Measurements from ENCODE around the gene CSKMT.
"Not testable (repeated sequence)": the region's sequence is repeated elsewhere in the genome, so short reads cannot be mapped to it uniquely, and the experiment has no call there.

Gene CSKMT, protein sequence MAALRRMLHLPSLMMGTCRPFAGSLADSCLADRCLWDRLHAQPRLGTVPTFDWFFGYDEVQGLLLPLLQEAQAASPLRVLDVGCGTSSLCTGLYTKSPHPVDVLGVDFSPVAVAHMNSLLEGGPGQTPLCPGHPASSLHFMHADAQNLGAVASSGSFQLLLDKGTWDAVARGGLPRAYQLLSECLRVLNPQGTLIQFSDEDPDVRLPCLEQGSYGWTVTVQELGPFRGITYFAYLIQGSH

DNA sequence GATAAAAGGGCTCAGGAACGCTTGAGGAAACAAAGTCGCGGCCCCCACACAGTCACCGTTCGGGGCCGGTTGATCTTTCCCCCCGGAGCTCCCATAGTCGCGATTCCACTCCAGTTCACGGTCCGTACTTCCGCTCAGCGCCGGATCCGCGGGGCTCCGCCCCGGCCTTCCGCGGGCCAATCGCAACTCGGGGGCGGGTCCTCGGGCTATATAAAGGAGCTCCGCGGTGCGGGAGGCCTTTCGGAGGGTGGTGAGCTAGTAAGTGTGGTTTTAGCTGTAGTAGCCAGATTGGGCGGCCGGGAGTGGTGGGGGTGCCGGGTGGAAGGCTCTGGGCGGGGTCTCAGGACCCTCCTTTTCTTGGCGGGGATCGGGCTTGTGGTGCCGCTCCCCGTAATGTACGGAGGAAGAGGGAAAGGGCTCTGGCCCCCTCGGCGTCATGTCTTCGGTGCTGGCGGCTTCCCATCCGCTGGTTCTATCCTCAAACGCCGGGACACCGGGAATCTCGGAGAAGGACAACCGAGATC is at the start of gene CSKMT, which contains the start of gene C11orf98:
Gene CSKMT (plus strand): TSS at position 238 of the 524 bp plus-strand sequence. CDS start 568 bp downstream, outside the sequence.
Gene C11orf98 (minus strand): TSS at position 136 of the 524 bp plus-strand sequence. CDS start 41 bp downstream, at position 95.
- no peak for FAIRE-seq

DNA sequence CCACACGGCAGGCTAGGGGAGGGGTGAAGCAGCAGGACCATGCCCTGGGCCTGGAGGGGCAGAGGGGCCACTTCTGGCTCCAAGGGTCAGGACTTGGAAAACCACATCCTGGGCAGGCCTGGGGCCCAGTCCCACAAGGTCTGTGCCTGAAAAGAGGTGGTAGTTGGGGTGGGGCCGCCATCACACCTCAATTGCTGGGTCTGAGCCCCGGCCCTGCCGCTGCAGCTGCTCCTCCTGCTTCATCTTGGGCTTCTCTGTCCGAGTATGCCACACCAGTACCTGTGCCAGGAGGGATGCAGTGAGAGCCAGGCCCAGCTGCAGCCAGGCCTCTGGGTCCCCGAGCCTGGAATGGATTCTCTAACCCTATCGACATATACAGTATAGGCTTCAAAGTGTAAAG is 49.6 kb upstream of the CSKMT start:
- FAIRE-seq: no peak

DNA sequence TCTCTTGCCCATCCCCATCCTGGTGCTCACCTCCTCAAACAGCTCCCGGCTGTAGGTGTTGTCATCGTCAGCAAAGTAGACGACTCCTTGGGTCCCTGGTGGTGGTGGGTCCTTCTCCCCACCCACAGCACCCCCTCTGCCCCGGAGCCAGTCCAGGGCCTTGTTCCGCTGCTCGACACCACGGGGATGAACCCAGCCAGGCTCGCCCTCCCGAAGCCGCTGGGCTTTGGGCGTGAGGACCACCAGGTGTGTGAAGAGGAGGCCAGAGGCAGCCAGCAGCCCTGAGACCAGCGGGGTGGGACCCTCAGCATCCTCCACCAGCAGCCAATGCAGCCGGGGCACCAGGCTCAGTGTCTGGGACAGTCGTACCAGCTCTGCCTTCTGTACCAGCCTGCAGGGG is 48.2 kb upstream of the CSKMT start:
- not testable (repeated sequence) for FAIRE-seq

DNA sequence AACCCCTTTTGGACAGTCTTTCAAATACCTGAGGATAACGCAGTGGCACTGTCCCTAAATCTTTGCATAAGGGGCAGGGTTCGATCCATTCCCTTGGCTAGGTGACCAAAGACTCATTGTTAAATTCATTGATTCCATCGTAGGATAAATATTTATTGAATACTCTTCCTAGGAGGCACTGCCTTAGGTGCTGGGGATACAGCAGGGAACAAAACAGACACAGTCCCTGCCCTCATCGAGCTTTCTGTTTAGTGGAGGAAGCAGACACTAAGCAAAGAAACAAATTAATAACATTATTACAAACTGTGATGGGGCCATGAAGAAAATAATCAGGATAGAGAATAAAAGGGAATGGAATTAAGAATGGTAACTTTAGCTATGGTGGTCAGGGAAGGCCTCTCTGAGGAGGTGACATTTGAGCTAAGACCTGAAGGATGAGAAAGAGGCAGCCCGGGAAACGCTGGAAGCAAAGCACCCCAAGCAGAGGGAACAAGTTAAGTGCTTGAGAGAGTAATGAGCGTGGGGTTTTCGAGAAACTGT is 44.0 kb upstream of the CSKMT start:
- no peak for FAIRE-seq

- FAIRE-seq: peak; percentile 61
These were observed 43.3 kb upstream of the CSKMT start, which contains the start of gene B3GAT3 for GRCh38 chr11:62621567-62622470. B3GAT3 (minus strand) TSS chr11:62621986; CDS start chr11:62621947, 39 bp downstream.

- no peak for FAIRE-seq
These were observed 42.5 kb upstream of the CSKMT start for GRCh38 chr11:62622476-62623089.

GRCh38 chr11:62627713-62628112 is 37.4 kb upstream of the CSKMT start:
- FAIRE-seq: no peak

- FAIRE-seq: no peak
These were observed 32.6 kb upstream of the CSKMT start for GRCh38 chr11:62632492-62632891.

- FAIRE-seq: no peak
These were observed 20.9 kb upstream of the CSKMT start for GRCh38 chr11:62644220-62644619.

DNA sequence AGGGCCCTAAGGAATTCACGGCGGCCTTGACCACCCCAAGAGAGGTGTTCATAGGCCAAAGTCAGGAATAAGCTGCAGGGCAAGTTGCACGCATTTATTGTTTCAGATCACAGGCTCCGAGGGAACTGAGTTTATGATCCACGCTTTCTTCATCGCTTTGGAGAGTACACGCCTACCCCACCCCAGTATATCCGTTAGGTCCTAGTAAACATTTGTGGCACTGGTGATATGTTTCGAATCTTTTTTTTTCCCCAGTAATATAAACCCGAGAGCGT is 19.5 kb upstream of the CSKMT start:
- no peak for FAIRE-seq

- peak; percentile 55 for FAIRE-seq
These were observed 18.9 kb upstream of the CSKMT start, which contains the start of gene GANAB for GRCh38 chr11:62645946-62646824. GANAB (minus strand) TSS chr11:62646613; CDS start chr11:62646599, 14 bp downstream.

GRCh38 chr11:62646825-62647608 is 18.1 kb upstream of the CSKMT start:
- FAIRE-seq: no peak

DNA sequence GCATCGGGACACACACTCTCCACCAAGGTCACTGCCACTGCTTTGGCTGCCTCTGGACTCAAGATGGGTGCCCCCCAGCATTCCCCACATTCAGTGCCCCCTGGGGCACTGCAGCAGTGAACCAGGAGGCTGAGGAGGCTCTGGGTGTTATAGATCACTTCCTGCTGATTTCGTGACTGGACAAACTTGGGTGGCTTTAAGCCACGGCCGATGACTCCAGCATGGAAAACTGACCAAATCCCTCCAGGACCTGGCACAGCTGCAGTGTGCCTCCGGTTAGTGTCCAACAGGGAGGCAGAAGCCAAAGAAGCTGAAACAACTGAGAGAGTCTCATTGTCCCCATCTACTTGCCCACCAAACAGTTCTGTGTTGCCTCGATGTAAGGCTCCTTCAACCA is 17.5 kb upstream of the CSKMT start:
- FAIRE-seq: no peak

- no peak for FAIRE-seq
These were observed 16.7 kb upstream of the CSKMT start for GRCh38 chr11:62648185-62648966.

GRCh38 chr11:62648967-62649364 is 16.1 kb upstream of the CSKMT start:
- FAIRE-seq: no peak

- FAIRE-seq: no peak
These were observed 15.6 kb upstream of the CSKMT start for GRCh38 chr11:62649486-62649885.

- FAIRE-seq: not testable (repeated sequence)
These were observed 14.8 kb upstream of the CSKMT start for GRCh38 chr11:62650283-62650682.

DNA sequence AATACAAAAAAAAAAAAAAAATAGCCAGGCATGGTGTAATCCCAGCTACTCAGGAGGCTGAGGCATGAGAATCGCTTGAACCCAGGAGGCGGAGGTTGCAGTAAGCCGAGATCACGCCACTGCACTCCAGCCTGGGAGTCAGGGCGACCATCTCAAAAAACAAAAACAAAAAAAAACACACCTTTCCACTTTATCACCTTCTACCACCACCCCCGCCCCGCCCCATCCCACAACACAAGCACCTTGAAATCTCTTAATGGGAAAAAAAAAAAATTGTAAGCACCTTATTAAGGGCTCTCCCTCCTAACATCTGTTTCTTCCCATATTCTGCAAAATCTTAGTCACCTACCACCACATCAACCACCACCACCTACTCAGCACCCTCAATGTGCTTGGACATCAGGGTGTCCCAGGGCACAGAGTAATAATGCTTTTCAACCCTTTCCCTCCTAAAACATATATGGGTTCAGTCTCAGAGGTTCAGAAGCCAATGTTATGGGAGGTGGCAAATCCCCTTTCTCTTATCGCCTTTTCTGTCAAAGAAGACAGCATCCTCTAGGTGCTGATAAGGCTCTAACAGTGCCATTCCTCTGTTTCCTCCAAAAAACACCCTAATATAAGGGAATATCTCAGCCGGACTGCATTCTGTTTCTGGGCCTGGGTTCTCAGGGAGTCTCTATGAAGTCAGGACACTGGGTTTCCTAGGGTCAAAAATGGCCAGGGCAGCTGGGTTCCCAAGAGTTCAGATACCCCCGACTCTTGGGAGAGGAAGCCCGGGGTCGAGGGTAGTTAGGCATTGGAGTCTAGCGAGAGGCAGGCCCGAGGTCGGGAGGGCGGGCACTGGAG is 12.7 kb upstream of the CSKMT start:
- FAIRE-seq: no peak

DNA sequence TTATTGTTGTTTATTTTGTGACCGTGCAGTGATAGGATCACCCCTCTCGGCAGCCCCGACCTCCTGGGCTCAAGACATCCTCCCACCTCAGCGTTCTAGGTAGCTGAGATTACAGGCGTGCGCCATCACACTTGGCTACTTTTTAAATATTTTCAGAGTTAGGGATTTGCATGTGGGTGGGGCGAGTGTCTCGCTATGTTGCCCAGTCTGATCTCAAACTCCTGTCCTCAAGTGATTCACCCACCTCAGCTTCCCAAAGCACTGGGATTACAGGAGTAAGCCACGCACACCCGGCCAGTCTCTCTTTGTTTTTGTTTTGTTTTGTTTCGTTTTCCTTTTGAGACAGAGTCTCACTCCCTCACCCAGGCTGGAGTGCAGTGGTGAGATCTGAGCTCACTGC is 10.8 kb upstream of the CSKMT start:
- no peak for FAIRE-seq

Data from islet of Langerhans (tissue), 1 donor.